ENCODE data around the gene SMIM35.

The SMIM35 gene

DNA sequence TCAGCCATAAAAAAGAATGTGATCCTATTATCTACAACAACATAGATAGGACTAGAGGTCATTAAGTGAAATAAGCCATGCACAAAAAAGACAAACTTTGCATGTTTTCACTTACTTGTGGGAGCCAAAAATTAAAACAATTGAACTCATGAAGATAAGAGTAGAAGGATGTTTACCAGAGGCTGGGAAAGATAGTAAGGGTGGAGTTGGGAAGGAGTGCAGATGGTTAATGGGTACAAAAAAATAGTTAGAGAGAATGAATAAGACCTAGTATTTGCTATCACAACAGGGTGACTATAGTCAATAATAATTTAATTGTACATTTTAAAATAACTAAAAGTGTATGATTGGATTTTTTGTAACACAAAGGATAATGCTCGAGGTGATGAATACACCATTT is 127.8 kb downstream of the SMIM35 start:
- DNase-seq (ENCODE audit: low read depth in 3 of 3), result no peak

All from stimulated activated CD4-positive, alpha-beta T cell treated with anti-CD3 and anti-CD28 coated beads, TNF-alpha, amount 100 ng/mL, for 48 hours (primary cell).